ENCODE results near the gene MRPL55. TPM values are rescaled to one million over a fixed set of nuclear protein-coding genes. Genes with fewer than 3 reads are reported as not detected.
A peak's percentile ranks its signal among the peaks of the same experiment; 100 is the strongest.

The MRPL55 gene
- total RNA-seq, 1 donor from 2014 or later, result 56.9 TPM

DNA sequence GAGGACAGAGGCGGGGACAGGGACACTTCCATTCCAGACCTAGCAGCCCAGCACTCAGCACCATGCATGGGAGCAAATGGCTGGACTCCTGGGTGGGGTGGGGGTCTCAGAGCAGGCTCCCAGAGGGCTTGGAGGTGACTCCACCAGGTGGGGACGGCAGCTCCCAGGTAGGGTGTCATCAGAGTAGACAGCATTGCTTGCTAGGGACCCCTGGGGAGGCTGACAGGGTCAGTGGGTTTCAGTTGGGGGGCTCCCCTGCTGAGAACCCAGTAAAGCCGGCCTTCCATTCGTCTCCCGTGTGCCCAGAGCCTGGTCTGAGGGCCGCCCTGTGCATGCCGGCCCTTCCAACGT is 35.9 kb upstream of the MRPL55 start:
- TF ChIP-seq, protein P1, sequence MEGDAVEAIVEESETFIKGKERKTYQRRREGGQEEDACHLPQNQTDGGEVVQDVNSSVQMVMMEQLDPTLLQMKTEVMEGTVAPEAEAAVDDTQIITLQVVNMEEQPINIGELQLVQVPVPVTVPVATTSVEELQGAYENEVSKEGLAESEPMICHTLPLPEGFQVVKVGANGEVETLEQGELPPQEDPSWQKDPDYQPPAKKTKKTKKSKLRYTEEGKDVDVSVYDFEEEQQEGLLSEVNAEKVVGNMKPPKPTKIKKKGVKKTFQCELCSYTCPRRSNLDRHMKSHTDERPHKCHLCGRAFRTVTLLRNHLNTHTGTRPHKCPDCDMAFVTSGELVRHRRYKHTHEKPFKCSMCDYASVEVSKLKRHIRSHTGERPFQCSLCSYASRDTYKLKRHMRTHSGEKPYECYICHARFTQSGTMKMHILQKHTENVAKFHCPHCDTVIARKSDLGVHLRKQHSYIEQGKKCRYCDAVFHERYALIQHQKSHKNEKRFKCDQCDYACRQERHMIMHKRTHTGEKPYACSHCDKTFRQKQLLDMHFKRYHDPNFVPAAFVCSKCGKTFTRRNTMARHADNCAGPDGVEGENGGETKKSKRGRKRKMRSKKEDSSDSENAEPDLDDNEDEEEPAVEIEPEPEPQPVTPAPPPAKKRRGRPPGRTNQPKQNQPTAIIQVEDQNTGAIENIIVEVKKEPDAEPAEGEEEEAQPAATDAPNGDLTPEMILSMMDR (IDR thresholded peaks at IDR 0.05; ENCODE audit: unreplicated experiment), result no peak
- Mint-ChIP-seq H3K27me3 (ENCODE audit: low read depth) (no peaks in the 10 kb centered on the region), H3K9me3 (no peaks in the 10 kb centered on the region), H3K4me3 (no peak overlapping the region), H3K36me3 (no peaks in the 10 kb centered on the region), H3K4me1 (peaks cover 22% of the 10 kb centered on the region), H3K27ac (no peak overlapping the region)
- no peak for DNase-seq (ENCODE audit: low spot score in 2 of 2, unreplicated experiment in 2 of 2)

DNA sequence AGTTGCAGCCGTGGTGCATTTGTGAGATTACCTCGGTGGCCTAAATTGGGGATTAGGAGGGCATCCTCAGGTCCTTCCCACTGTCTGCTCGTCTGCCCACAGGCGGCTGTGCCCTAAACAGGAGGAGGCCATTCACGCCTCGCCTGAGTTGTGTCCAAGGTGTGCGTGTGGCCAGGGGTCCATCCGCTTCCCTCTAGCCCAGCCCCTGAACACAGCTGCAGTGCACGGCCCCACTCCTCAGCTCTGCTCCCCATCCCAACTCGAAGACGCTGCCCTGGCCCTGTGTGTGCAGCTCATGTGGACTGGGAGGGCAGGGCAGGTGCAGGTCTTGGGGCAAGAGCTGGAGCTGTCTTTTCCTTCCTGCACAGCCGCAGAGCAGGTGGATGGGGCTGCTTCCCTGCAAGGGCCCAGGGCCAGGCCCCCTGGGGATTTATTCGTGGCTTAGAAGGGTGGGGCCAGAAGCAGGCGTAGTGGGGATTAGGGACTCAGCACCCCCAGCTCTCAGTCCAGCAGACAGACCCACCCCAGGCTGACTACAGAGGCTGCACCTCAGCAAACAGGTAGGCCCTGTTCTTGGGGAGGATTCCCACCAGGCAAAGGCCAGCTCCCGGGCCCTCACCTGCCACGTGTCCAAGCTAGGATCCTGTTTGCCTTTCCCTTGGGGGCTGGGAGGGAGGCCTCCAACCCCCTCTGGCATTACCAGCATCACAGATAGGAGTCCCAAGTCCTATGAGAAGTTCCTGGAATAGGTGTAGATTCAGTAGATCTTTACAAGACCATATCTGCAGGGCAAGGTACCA is 35.3 kb upstream of the MRPL55 start:
- no peak overlapping the region for H3K27ac Mint-ChIP-seq
- TF ChIP-seq, protein P1 (IDR thresholded peaks at IDR 0.05; ENCODE audit: unreplicated experiment), result no peak
- H3K9me3 Mint-ChIP-seq, result no peaks in the 10 kb centered on the region
- H3K4me3 Mint-ChIP-seq, result no peak overlapping the region
- no peak for DNase-seq (ENCODE audit: low spot score in 2 of 2, unreplicated experiment in 2 of 2)
- H3K36me3 Mint-ChIP-seq, result no peaks in the 10 kb centered on the region
- H3K27me3 Mint-ChIP-seq (ENCODE audit: low read depth), result no peaks in the 10 kb centered on the region
- peaks cover 19% of the 10 kb centered on the region for H3K4me1 Mint-ChIP-seq

DNA sequence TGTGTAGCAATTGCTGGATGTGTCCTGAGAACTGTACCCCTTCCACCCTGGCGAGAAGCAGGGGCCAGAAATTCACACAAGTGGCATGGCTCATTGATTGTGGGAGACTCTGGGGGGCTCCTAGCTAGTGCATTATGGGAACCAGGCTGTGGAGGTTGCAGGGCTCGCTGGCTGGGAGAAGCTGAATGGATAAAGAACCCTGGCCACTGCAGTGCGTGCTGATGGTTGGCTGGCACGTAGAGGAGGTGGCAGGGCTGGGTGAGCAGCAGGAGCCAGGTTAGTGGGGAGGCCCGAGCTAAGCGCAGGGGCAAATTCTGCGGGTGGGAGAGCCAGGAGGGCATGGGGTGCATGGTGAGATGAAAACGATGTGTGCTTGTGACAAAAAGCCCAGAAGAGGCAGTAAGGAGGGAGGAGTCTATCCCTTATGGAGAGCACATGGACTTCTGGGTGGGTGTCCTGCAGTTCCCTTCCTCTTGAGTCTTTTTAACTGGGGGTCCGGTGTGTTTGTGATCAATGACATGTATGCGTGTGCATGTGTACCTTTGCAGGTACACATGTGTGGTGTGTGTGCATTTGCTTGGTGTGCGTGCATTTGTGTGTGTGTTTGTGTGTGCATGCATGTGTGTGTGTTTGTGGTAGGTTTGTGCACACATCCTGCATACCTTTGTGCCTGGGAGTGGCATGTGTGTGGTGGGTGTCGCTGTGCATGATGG is 34.5 kb upstream of the MRPL55 start:
- DNase-seq (ENCODE audit: low spot score in 2 of 2, unreplicated experiment in 2 of 2), result no peak
- no peaks in the 10 kb centered on the region for H3K9me3 Mint-ChIP-seq
- H3K4me1 Mint-ChIP-seq, result peaks cover 19% of the 10 kb centered on the region
- no peaks in the 10 kb centered on the region for H3K36me3 Mint-ChIP-seq
- TF ChIP-seq, protein P1 (IDR thresholded peaks at IDR 0.05; ENCODE audit: unreplicated experiment), result no peak
- H3K27me3 Mint-ChIP-seq (ENCODE audit: low read depth), result no peaks in the 10 kb centered on the region
- H3K4me3 Mint-ChIP-seq, result peak overlapping the region; percentile 38
- no peak overlapping the region for H3K27ac Mint-ChIP-seq

DNA sequence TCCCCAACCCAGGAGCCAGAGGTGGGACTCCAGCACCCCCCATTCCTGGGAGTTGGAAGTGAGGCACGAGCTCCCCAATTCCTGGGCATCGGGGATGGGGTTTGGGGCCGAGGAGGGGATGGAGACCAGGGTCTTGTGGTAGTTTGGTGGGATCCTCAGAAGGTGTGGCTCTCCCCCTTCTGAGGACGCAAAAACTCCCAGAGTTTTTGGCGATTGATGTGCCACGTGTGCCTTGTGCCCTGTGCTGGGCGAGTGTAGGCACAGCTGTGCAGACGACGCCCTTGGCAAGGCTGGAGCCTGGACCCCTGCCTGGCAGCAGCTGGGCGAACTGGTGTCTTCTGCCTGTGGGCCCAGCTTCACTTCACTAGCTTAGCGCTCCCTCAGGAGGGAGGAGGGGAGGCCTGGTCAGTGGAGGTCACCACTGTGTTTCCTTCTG is 33.6 kb upstream of the MRPL55 start:
- H3K9me3 Mint-ChIP-seq, result no peaks in the 10 kb centered on the region
- H3K4me3 Mint-ChIP-seq, result peak overlapping the region; percentile 90
- TF ChIP-seq, protein P1 (IDR thresholded peaks at IDR 0.05; ENCODE audit: unreplicated experiment), result no peak
- peaks cover 19% of the 10 kb centered on the region for H3K4me1 Mint-ChIP-seq
- no peak overlapping the region for H3K27ac Mint-ChIP-seq
- DNase-seq (ENCODE audit: low spot score in 2 of 2, unreplicated experiment in 2 of 2), result no peak
- no peaks in the 10 kb centered on the region for H3K36me3 Mint-ChIP-seq
- H3K27me3 Mint-ChIP-seq (ENCODE audit: low read depth), result no peaks in the 10 kb centered on the region

GRCh38 chr1:228142155-228142691 is 33.1 kb upstream of the MRPL55 start:
- Mint-ChIP-seq H3K36me3 (no peaks in the 10 kb centered on the region), H3K9me3 (no peaks in the 10 kb centered on the region), H3K27ac (no peak overlapping the region), H3K4me1 (peaks cover 19% of the 10 kb centered on the region), H3K4me3 (peak overlapping the region; percentile 90), H3K27me3 (ENCODE audit: low read depth) (peaks cover 3% of the 10 kb centered on the region)
- TF ChIP-seq, protein P1 (IDR thresholded peaks at IDR 0.05; ENCODE audit: unreplicated experiment), result no peak
- DNase-seq (ENCODE audit: low spot score in 2 of 2, unreplicated experiment in 2 of 2), result no peak

All from mesothelial cell of epicardium (in vitro differentiated cells).